Measurements from ENCODE around the gene ZNF106. TPM values are rescaled to one million over a fixed set of nuclear protein-coding genes. Genes with fewer than 3 reads are reported as not detected.

The ZNF106 gene
- 45.1 and 49.6 TPM in 2 replicates for total RNA-seq

GRCh38 chr15:42490671-42491538 lies at the start of gene ZNF106:
Gene ZNF106 (minus strand): TSS chr15:42491141. CDS start chr15:42472289, 18,852 bp downstream.
- intact Hi-C loops (cut with micrococcal nuclease) = loop anchor here (1.0 to 10.0 kb wide), 3 partner anchors 57 to 434 kb away; partner anchors contain the start of genes GANC, HAUS2, LRRC57 and TMEM87A

GRCh38 chr15:42533246-42533645 lies 42.3 kb upstream of the ZNF106 start:
- intact Hi-C loops (cut with micrococcal nuclease) = no loop called here

GRCh38 chr15:42528970-42529369 lies 38.0 kb upstream of the ZNF106 start:
- intact Hi-C loops (cut with micrococcal nuclease) = no loop called here

- intact Hi-C loops (cut with micrococcal nuclease) = no loop called here
Observed at GRCh38 chr15:42523331-42523730, 32.4 kb upstream of the ZNF106 start.

GRCh38 chr15:42511007-42511391 lies 20.1 kb upstream of the ZNF106 start:
- intact Hi-C loops (cut with micrococcal nuclease) = no loop called here

- intact Hi-C loops (cut with micrococcal nuclease) = no loop called here
Observed at GRCh38 chr15:42510258-42511006, 19.5 kb upstream of the ZNF106 start.

GRCh38 chr15:42508263-42508690 lies 17.3 kb upstream of the ZNF106 start:
- intact Hi-C loops (cut with micrococcal nuclease) = no loop called here

GRCh38 chr15:42507514-42507913 lies 16.6 kb upstream of the ZNF106 start:
- intact Hi-C loops (cut with micrococcal nuclease) = no loop called here

- intact Hi-C loops (cut with micrococcal nuclease) = no loop called here
Observed at GRCh38 chr15:42504631-42505030, 13.7 kb upstream of the ZNF106 start.

GRCh38 chr15:42503825-42504224 lies 12.9 kb upstream of the ZNF106 start:
- intact Hi-C loops (cut with micrococcal nuclease) = no loop called here

GRCh38 chr15:42502477-42502876 lies 11.5 kb upstream of the ZNF106 start:
- intact Hi-C loops (cut with micrococcal nuclease) = no loop called here

- intact Hi-C loops (cut with micrococcal nuclease) = loop anchor here (10.0 kb wide), 1 partner anchor 425 kb away; the partner anchor contains the start of gene TTBK2
Observed at GRCh38 chr15:42499858-42500609, 9.1 kb upstream of the ZNF106 start.

- intact Hi-C loops (cut with micrococcal nuclease) = loop anchor here (10.0 kb wide), 1 partner anchor 426 kb away; the partner anchor contains the start of gene TTBK2
Observed at GRCh38 chr15:42498212-42499068, 7.5 kb upstream of the ZNF106 start.

- intact Hi-C loops (cut with micrococcal nuclease) = loop anchor here (1.0 to 10.0 kb wide), 2 partner anchors 80 to 429 kb away; partner anchors contain the start of genes STARD9 and TTBK2
Observed at GRCh38 chr15:42495361-42496212, 4.6 kb upstream of the ZNF106 start, which contains the start of gene SNAP23. Gene SNAP23 (plus strand): TSS chr15:42495634. CDS start chr15:42511847, 16,213 bp downstream.

- intact Hi-C loops (cut with micrococcal nuclease) = loop anchor here (1.0 to 10.0 kb wide), 3 partner anchors 80 to 430 kb away; partner anchors contain the start of genes GANC, STARD9, TMEM87A and TTBK2
Observed at GRCh38 chr15:42494998-42495360, 4.0 kb upstream of the ZNF106 start.

- intact Hi-C loops (cut with micrococcal nuclease) = loop anchor here (5.0 to 10.0 kb wide), 2 partner anchors 221 to 431 kb away; partner anchors contain the start of genes GANC, TMEM87A and TTBK2
Observed at GRCh38 chr15:42493679-42494078, 2.7 kb upstream of the ZNF106 start.

- intact Hi-C loops (cut with micrococcal nuclease) = loop anchor here (1.0 to 10.0 kb wide), 3 partner anchors 57 to 433 kb away; partner anchors contain the start of genes GANC, HAUS2, LRRC57 and TMEM87A
Observed at GRCh38 chr15:42491539-42492225, 741 bp upstream of the ZNF106 start.

GRCh38 chr15:42490291-42490670 lies 660 bp downstream of the ZNF106 start:
- intact Hi-C loops (cut with micrococcal nuclease) = loop anchor here (5.0 to 10.0 kb wide), 2 partner anchors 218 to 435 kb away; partner anchors contain the start of genes GANC, TMEM87A and TTBK2
